ENCODE measurements around the gene NDST1. TPM values are rescaled to one million over a fixed set of nuclear protein-coding genes. Genes with fewer than 3 reads are reported as not detected.

The NDST1 gene
- total RNA-seq, 2 experiments from 2014 or later = 2.5 to 2.6 TPM

DNA sequence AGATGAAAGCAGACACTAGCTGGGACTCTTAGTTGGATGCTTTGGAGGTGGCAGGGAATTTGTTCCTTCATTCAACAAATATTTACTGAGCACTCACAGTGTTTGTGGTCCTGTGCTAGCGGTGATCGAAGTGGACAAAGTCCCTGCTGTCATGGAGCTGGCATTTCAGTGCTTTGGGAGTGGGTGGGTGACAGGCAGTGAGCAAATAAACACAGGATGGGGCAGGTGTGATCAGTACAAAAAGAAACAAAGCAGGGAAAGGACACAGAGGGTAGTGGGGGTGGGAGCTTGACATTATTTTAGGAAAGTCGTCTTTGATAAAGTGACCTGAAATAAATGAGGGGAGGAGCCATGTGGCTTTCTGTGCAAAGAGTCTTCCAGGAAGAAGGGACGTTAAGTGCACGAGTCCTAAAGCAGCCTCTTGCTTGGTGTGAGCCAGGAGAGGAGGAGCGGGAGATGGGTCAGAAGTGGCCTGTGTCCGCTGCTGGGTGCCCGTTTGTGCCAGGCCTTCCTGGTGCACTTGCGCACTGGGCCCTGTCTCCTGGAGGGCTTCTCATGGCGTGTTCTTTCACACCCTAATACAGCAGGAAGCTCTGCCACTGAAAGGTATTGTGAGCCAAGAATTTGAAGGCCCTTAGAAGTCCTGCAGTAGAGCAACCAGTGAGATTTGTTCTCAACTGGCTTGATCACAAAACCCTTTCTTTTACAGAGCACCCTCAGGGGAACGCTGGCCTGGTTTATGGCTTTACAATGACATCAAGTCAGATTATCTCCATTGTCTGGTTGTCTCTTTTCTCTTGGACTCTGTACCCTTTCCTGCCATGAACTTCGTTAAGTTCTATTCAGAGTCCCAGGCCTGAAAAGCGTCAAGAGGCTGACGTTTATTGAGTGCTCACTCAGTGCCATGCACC lies 14.8 kb downstream of the NDST1 start:
- Mint-ChIP-seq H3K4me3 (no peak overlapping the region), H3K27me3 (no peaks in the 10 kb centered on the region)
- CTCF ChIA-PET = interaction anchor here (0.7 to 1.1 kb wide), 2 partner anchors 63 to 66 kb away, joined by 3 to 5 read pairs; no protein-coding TSS in a partner anchor

DNA sequence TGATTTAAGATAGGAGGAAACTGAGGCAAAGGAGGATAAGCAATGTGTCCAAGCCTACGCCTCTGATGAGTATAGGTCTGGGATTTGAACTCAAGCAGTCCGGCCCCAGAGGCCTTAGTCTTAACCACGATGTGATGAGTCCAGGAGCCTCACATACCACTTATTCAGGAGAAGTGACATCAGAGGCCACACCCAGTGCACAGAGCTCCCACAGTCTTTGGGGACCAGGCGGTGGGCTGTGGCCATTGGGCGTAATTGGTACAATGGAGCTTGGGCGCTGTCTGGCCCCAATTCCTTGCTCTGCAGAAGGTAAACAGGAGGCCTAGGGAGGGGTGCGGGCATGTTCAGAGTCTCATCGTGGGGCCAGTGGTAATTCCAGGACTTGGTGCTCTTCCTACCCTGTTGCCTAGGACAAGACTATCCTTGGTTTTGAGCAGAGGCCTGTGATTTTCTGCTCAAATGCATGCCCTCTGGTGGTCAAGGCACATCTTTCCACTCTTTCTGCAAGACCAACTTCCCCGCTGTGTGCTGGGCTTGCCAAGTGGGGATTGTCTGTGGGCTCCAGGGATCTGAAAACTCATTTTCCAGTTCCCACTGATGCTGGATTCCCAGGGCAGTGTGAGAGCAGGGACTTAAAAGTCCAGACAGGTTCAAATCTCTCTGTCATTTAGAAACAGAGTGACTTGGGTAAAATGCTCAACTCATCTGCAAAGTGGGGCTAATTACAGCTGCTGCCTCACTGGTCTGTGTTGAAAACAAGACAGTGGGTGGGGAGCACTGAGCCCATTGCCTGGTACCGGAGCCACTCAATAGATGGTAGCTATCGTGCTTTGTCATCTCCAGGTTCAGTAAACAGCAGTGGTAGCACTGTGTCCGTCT lies 15.8 kb downstream of the NDST1 start:
- H3K4me1 Mint-ChIP-seq (ENCODE audit: low read depth) = no peaks in the 10 kb centered on the region
- CTCF ChIA-PET = interaction anchor here (0.7 to 1.3 kb wide), 3 partner anchors 42 to 66 kb away, joined by 3 to 9 read pairs (median 3); no protein-coding TSS in a partner anchor
- intact Hi-C loops (cut with micrococcal nuclease) = loop anchor here (2.0 kb wide), 1 partner anchor 65 kb away; no protein-coding TSS in a partner anchor

More for the DNA sequence above, 14.8 kb downstream of the NDST1 start:
- DNase-seq = no peak
- Mint-ChIP-seq H3K27ac (no peak overlapping the region), H3K4me1 (ENCODE audit: low read depth) (no peaks in the 10 kb centered on the region), H3K36me3 (no peaks in the 10 kb centered on the region), H3K9me3 (no peaks in the 10 kb centered on the region)
- POLR2A ChIA-PET = no interaction called here
- intact Hi-C loops (cut with micrococcal nuclease) = loop anchor here (2.0 kb wide), 1 partner anchor 64 kb away; no protein-coding TSS in a partner anchor

DNA sequence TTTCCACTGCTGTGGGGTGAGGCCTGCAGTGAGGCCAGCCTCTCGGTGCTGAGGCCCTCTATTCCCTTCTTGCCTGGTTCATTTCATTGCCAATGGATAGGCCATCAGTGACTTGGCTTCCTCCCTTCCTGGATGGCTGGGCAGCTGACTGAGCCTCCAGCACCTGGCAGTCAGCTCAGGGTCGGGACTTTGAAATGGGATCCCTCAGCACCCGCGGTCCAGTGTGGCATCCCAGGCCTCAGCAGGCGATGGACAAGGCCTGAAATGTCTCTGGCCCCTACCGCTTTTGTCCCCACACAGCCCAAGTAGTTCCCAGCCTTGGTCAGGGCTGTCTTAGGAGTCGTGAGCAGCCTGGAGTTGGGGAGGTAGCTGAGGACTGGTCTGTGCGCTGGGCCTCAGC lies 17.2 kb downstream of the NDST1 start:
- no peak overlapping the region for H3K27ac Mint-ChIP-seq
- DNase-seq = no peak
- ChIA-PET CTCF (interaction anchor here (0.6 to 1.4 kb wide), 4 partner anchors 20 to 69 kb away, joined by 3 to 9 read pairs (median 4); no protein-coding TSS in a partner anchor), POLR2A (no interaction called here)
- no peak overlapping the region for H3K4me3 Mint-ChIP-seq
- H3K27me3 Mint-ChIP-seq = no peaks in the 10 kb centered on the region
- H3K9me3 Mint-ChIP-seq = no peaks in the 10 kb centered on the region
- intact Hi-C loops (cut with micrococcal nuclease) = no loop called here
- no peaks in the 10 kb centered on the region for H3K4me1 Mint-ChIP-seq (ENCODE audit: low read depth)
- H3K36me3 Mint-ChIP-seq = no peaks in the 10 kb centered on the region

More for the DNA sequence above, 15.8 kb downstream of the NDST1 start:
- no peaks in the 10 kb centered on the region for H3K36me3 Mint-ChIP-seq
- no peaks in the 10 kb centered on the region for H3K9me3 Mint-ChIP-seq
- H3K27ac Mint-ChIP-seq = no peak overlapping the region
- POLR2A ChIA-PET = no interaction called here
- no peak overlapping the region for H3K4me3 Mint-ChIP-seq
- no peaks in the 10 kb centered on the region for H3K27me3 Mint-ChIP-seq
- DNase-seq = peak; percentile 15

DNA sequence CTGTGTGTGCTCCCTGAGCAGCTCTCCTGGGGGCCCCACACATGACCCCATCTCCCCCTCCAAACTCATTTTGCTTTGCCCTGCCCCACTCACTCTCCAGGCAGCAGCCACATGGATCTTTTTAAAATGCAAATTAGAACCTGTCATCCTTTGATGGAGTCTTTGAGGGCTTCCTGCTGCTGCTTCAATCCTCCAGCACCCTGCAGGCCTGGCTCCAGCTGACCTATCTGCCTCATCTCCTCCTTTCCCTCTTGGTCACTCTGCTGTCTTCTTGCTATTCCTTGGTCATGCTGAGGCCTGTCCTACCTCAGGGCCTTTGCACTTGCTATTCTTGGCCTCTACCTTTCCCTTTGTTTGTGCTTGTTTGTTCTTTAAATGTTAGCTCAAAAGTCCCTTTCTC lies 17.9 kb downstream of the NDST1 start:
- no peaks in the 10 kb centered on the region for H3K9me3 Mint-ChIP-seq
- H3K36me3 Mint-ChIP-seq = no peaks in the 10 kb centered on the region
- intact Hi-C loops (cut with micrococcal nuclease) = no loop called here
- ChIA-PET POLR2A (no interaction called here), CTCF (interaction anchor here (1.4 kb wide), 1 partner anchor 19 kb away, joined by 4 read pairs; no protein-coding TSS in a partner anchor)
- no peaks in the 10 kb centered on the region for H3K4me1 Mint-ChIP-seq (ENCODE audit: low read depth)
- DNase-seq = no peak
- no peak overlapping the region for H3K27ac Mint-ChIP-seq
- no peaks in the 10 kb centered on the region for H3K27me3 Mint-ChIP-seq
- H3K4me3 Mint-ChIP-seq = no peak overlapping the region

DNA sequence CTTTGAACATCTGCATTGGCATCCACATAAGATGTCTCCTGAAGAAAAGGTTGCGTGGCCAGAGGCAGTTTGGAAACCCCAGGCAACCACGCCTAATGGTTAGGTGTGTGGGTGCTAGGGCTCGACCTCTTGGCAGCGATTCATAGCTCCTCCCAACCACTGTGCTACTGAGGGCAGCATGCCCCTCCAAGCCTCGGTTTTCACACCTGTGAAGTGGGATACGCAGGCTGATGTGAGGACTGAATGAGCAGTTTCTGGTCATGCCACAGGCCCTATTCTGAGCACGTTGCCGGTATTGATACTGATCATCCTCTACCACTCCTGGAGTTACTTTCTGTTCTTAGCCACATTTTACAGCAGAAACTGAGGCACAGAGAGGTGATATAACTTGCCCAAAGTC lies 19.1 kb downstream of the NDST1 start:
- intact Hi-C loops (cut with micrococcal nuclease) = no loop called here
- no peaks in the 10 kb centered on the region for H3K27me3 Mint-ChIP-seq
- CTCF ChIA-PET = interaction anchor here (1.3 kb wide), 1 partner anchor 33 kb away, joined by 3 read pairs; no protein-coding TSS in a partner anchor
- H3K36me3 Mint-ChIP-seq = no peaks in the 10 kb centered on the region
- H3K4me3 Mint-ChIP-seq = no peak overlapping the region
- no peak for DNase-seq
- H3K4me1 Mint-ChIP-seq (ENCODE audit: low read depth) = no peaks in the 10 kb centered on the region
- H3K27ac Mint-ChIP-seq = no peak overlapping the region
- H3K9me3 Mint-ChIP-seq = no peaks in the 10 kb centered on the region
- POLR2A ChIA-PET = no interaction called here

DNA sequence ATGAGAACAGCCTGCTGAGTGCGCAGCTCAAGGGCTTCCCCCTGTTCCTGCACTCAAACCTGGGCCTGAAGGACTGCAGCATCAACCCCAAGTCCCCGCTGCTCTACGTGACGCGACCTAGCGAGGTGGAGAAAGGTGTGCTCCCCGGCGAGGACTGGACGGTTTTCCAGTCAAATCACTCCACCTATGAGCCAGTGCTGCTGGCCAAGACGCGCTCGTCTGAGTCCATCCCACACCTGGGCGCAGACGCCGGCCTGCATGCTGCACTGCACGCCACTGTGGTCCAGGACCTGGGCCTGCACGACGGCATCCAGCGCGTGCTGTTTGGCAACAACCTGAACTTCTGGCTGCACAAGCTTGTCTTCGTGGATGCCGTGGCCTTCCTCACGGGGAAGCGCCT lies 19.9 kb downstream of the NDST1 start:
- no peaks in the 10 kb centered on the region for H3K36me3 Mint-ChIP-seq
- DNase-seq = no peak
- H3K4me1 Mint-ChIP-seq (ENCODE audit: low read depth) = no peaks in the 10 kb centered on the region
- POLR2A ChIA-PET = no interaction called here
- no peaks in the 10 kb centered on the region for H3K27me3 Mint-ChIP-seq
- H3K9me3 Mint-ChIP-seq = no peaks in the 10 kb centered on the region
- CTCF ChIA-PET = interaction anchor here (1.3 kb wide), 1 partner anchor 32 kb away, joined by 3 read pairs; no protein-coding TSS in a partner anchor
- no peak overlapping the region for H3K4me3 Mint-ChIP-seq
- no peak overlapping the region for H3K27ac Mint-ChIP-seq
- intact Hi-C loops (cut with micrococcal nuclease) = no loop called here

DNA sequence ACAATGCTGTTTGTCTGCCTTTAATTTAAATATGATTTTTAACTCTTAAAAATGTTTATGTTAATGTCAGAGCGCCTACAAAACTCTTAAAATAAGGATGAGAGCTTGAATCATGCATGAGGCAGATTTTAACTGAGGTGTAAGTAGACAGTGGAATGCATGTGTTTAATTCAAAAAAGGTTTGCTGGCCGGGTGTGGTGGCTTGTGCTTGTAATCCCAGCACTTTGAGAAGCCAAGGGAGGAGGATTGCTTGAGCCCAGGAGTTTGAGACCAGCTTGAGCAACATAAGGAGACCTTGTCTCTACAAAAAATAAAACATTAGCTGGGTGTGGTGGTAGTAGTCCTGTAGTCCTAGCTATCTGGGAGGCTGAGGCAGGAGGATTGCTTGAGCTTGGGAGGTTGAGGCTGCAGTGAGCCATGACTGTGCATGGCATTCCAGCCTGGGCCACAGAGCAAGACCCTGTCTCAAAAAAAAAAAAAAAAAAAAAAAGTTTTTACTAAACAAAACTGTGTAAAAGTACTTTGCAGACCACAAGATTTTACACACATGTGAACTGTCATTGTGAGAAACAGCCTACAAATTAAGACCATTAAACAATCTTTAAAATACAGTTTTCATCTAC lies 21.1 kb downstream of the NDST1 start:
- no peaks in the 10 kb centered on the region for H3K27me3 Mint-ChIP-seq
- CTCF ChIA-PET = interaction anchor here (1.0 kb wide), 1 partner anchor 32 kb away, joined by 4 read pairs; no protein-coding TSS in a partner anchor
- no peaks in the 10 kb centered on the region for H3K36me3 Mint-ChIP-seq
- intact Hi-C loops (cut with micrococcal nuclease) = no loop called here
- H3K4me1 Mint-ChIP-seq (ENCODE audit: low read depth) = no peaks in the 10 kb centered on the region
- POLR2A ChIA-PET = no interaction called here
- H3K4me3 Mint-ChIP-seq = no peak overlapping the region
- no peak overlapping the region for H3K27ac Mint-ChIP-seq
- no peak for DNase-seq
- no peaks in the 10 kb centered on the region for H3K9me3 Mint-ChIP-seq

DNA sequence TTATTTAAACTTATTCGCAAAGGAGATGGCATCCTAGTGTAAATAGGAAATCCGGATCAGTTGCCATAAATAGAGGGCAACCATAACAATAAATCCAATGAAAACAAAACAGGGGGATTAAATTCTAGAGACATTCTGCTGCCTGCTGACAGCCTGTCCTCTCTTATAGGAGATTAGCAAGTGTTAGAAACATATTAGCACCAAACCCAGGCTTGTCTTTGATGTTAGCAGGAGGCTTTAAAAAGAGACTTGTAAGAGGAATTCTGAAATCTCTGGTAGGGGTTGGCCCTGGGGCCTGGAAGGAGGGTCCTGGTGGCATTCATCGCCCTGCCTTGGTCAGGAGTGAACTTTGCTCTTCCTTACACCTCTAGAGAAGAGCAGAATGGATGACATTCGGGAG lies 21.6 kb downstream of the NDST1 start:
- CTCF ChIA-PET = no interaction called here
- H3K27me3 Mint-ChIP-seq = no peaks in the 10 kb centered on the region

DNA sequence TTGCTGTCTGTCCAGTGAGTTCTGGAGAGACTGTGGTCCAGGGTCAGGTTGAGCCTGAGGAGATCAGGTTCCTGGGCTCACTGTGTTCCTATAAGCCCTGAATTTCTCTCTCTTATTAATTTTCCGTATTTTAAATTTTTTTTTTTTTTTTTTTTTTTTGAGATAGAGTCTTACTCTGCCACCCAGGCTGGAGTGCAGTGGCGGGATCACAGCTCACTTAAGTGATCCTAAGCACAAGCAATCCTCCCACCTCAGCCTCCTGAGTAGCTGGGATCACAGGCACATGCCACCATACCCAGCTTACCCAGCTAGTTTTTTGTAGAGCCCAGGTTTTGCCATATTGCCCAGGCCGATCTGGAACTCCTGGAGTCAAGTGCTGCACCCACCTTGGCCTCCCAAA lies 22.5 kb downstream of the NDST1 start:
- intact Hi-C loops (cut with micrococcal nuclease) = no loop called here
- Mint-ChIP-seq H3K4me3 (no peak overlapping the region), H3K4me1 (ENCODE audit: low read depth) (no peaks in the 10 kb centered on the region), H3K27ac (no peak overlapping the region), H3K36me3 (no peaks in the 10 kb centered on the region), H3K9me3 (no peaks in the 10 kb centered on the region), H3K27me3 (no peaks in the 10 kb centered on the region)
- no peak for DNase-seq
- CTCF ChIA-PET = no interaction called here
- POLR2A ChIA-PET = no interaction called here

More for the DNA sequence above, 21.6 kb downstream of the NDST1 start:
- no peak overlapping the region for H3K27ac Mint-ChIP-seq
- no peaks in the 10 kb centered on the region for H3K9me3 Mint-ChIP-seq
- no peaks in the 10 kb centered on the region for H3K36me3 Mint-ChIP-seq
- H3K4me1 Mint-ChIP-seq (ENCODE audit: low read depth) = no peaks in the 10 kb centered on the region
- DNase-seq = no peak
- intact Hi-C loops (cut with micrococcal nuclease) = no loop called here
- POLR2A ChIA-PET = no interaction called here
- H3K4me3 Mint-ChIP-seq = no peak overlapping the region

DNA sequence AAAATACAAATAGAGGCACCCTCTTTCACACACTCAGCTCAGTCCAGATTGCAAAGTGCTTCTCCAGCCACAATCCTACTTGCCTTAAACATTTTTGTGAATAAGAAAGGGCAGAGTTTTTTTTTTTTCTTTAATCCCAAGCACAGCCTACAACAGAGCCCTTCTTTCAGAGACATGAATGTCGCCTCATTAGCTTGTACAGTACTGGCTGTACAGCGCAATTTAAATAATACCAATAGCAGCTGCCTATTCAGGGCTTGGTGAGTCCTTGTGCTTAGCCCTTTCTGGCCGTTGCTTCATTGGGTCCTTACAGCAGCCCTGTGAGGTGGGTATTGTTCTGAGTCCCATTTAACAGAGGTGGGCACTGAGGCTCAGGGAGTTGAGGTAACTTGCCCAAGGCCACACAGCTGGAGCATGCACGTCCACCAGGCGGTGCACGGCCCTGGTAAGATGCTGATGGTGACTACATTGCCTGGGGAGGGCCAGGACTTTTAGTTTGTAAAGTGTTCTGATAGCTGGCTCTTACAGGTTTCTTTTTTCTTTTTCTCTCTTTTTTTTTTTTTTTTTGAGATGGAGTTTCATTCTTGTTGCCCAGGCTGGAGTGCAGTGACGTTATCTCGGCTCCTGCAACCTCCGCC lies 23.1 kb downstream of the NDST1 start:
- Mint-ChIP-seq H3K4me3 (no peak overlapping the region), H3K27ac (no peak overlapping the region), H3K27me3 (no peaks in the 10 kb centered on the region), H3K4me1 (ENCODE audit: low read depth) (no peaks in the 10 kb centered on the region), H3K36me3 (no peaks in the 10 kb centered on the region), H3K9me3 (no peaks in the 10 kb centered on the region)
- ChIA-PET POLR2A (no interaction called here), CTCF (no interaction called here)
- no peak for DNase-seq
- intact Hi-C loops (cut with micrococcal nuclease) = no loop called here

DNA sequence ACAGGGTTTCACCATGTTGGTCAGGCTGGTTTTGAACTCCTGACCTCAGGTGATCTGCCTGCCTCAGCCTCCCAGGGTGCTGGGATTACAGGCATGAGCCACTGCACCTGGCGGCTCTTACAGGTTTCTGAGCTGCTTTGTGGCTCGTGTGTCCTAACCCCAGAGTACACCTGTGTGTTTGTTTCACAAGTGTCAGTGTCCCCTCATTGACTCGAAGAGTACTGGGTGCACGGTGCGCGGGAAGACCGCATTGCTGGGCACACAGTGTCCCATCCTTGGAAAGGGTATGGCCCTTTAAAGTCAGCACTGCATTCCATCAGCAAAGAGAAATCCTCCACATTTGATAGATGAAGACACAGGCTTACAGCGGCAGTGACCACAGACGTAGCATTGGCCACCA lies 23.8 kb downstream of the NDST1 start:
- CTCF ChIA-PET = no interaction called here
- intact Hi-C loops (cut with micrococcal nuclease) = no loop called here
- no peaks in the 10 kb centered on the region for H3K4me1 Mint-ChIP-seq (ENCODE audit: low read depth)

More for the DNA sequence above, 23.8 kb downstream of the NDST1 start:
- no peaks in the 10 kb centered on the region for H3K9me3 Mint-ChIP-seq
- no peak overlapping the region for H3K4me3 Mint-ChIP-seq
- DNase-seq = no peak
- POLR2A ChIA-PET = no interaction called here
- no peaks in the 10 kb centered on the region for H3K36me3 Mint-ChIP-seq
- no peak overlapping the region for H3K27ac Mint-ChIP-seq
- no peaks in the 10 kb centered on the region for H3K27me3 Mint-ChIP-seq
